ENCODE data around the gene CCDC88B.

Gene CCDC88B

DNA sequence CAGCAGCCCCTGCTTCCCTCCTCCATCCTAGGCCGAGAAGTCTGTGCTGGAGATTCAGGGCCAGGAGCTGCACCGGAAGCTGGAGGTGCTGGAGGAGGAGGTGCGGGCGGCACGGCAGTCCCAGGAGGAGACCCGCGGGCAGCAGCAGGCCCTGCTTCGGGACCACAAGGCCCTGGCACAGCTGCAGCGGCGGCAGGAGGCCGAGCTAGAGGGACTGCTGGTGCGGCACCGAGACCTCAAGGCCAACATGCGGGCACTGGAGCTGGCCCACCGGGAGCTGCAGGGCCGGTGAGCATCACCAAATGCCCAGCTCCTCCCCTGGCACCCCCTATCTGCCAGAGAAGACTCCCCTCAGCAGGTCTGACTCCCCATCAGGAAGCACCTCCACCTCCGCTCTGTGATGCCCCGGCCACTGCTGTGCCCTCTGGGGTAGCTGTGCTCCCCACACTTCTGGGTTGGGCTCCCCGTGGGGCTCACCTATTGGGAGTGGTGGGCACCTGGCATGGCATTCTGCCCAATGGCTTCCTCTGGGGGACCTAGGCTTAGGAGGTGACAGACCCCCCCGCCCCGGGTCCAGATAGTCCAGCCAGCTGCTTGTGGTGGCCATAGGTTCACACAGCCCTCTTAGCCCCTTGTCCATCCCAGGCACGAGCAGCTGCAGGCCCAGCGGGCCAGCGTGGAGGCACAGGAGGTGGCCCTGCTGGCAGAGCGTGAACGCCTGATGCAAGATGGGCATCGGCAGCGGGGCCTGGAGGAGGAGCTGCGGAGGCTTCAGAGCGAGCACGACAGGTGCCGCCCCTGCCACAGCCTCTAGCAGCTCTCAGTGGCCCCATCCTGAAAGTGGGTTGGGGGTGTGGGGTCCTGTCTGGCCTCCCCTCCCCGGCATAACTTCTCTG lies 12.3 kb downstream of the CCDC88B start:
- Mint-ChIP-seq H3K9me3 (no peaks in the 10 kb centered on the region), H3K27me3 (ENCODE audit: low read depth) (peaks cover 8% of the 10 kb centered on the region), H3K4me1 (peaks cover 11% of the 10 kb centered on the region), H3K36me3 (ENCODE audit: low read depth) (no peaks in the 10 kb centered on the region), H3K4me3 (no peak overlapping the region), H3K27ac (no peak overlapping the region)
- TF ChIP-seq CTCF (IDR thresholded peaks at IDR 0.05; ENCODE audit: unreplicated experiment in 3 of 3), result no peak

- no peak overlapping the region for H3K4me3 Mint-ChIP-seq
- H3K27ac Mint-ChIP-seq, result no peak overlapping the region
- no peaks in the 10 kb centered on the region for H3K36me3 Mint-ChIP-seq (ENCODE audit: low read depth)
- no peaks in the 10 kb centered on the region for H3K9me3 Mint-ChIP-seq
- H3K4me1 Mint-ChIP-seq, result peaks cover 11% of the 10 kb centered on the region
- no peak for TF ChIP-seq CTCF (IDR thresholded peaks at IDR 0.05; ENCODE audit: unreplicated experiment in 3 of 3)
- H3K27me3 Mint-ChIP-seq (ENCODE audit: low read depth), result peaks cover 8% of the 10 kb centered on the region
Measured at GRCh38 chr11:64352995-64353714, 13.2 kb downstream of the CCDC88B start.

DNA sequence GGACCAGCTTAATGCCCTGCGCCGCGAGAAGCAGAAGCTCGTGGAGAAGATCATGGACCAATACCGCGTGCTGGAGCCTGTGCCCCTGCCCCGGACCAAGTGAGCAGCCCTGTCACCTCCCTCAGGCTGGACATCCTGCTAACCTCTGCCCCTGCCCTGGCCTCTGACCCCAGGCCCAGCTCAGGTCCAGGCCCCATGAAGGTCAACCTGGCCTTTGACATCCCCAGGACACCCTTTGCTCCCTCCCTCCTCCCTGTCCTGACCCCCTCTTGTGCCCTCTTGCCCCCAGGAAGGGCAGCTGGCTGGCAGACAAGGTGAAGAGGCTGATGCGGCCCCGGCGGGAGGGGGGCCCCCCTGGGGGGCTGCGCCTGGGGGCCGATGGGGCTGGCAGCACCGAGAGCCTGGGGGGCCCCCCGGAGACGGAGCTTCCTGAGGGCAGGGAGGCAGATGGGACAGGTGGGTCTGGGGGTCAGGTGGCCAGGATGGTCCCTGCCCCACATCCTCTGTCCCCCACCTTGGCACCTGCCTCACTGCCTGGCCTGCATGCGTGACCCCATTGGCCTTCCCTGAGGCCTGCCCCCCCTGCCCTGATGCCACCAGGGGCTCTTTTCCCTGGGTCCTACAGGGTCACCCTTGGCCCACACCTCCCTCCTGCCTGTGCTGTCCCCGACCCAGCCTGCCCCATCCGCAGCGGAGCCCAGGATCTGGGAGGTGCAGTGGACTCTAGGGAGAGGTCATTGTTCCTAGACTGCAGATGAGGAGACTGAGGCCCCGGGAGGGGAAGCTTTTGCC lies 13.9 kb downstream of the CCDC88B start:
- Mint-ChIP-seq H3K36me3 (ENCODE audit: low read depth) (no peaks in the 10 kb centered on the region), H3K4me1 (peaks cover 6% of the 10 kb centered on the region)

GRCh38 chr11:64355078-64355940 lies 15.3 kb downstream of the CCDC88B start:
- Mint-ChIP-seq H3K27ac (peak overlapping the region; percentile 22 to 50 (median 30)), H3K4me3 (peak overlapping the region in 2 of 3 experiments; percentile 10 to 22), H3K4me1 (peaks cover 6% of the 10 kb centered on the region), H3K36me3 (ENCODE audit: low read depth) (no peaks in the 10 kb centered on the region), H3K27me3 (ENCODE audit: low read depth) (no peaks in the 10 kb centered on the region), H3K9me3 (no peaks in the 10 kb centered on the region)
- peak; percentile 49 to 54 (median 51) for TF ChIP-seq CTCF (IDR thresholded peaks at IDR 0.05; ENCODE audit: unreplicated experiment in 3 of 3)

More for the DNA sequence above, 13.9 kb downstream of the CCDC88B start:
- Mint-ChIP-seq H3K27ac (no peak overlapping the region), H3K4me3 (no peak overlapping the region), H3K27me3 (ENCODE audit: low read depth) (peaks cover 6% of the 10 kb centered on the region), H3K9me3 (no peaks in the 10 kb centered on the region)
- TF ChIP-seq CTCF (IDR thresholded peaks at IDR 0.05; ENCODE audit: unreplicated experiment in 3 of 3), result no peak
